ENCODE data around the gene UGT2B11.
"Not testable (repeated sequence)": the region's sequence is repeated elsewhere in the genome, so short reads cannot be mapped to it uniquely, and the experiment has no call there.

The UGT2B11 gene

DNA sequence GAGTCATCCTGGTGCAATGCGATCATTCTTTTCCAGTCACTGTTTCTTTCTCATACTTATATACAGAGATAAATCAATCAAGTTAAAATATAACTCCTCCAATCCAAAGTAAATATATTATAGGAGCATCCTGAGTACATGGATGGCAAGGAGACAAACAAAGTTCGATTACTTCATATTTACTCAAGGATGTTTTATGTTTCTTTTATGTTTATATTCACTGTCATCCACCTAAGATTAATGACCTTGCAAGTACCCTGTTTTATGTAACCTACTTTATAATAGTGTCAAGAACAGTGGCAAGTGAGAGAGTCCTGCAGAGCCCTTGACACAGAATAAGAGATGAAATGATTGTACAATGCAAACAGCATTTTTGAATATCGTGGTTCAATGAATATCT, at the start of gene UGT2B11:
TSS of gene UGT2B11 (minus strand) at position 33 of the 400 bp plus-strand sequence. CDS start at position 7, 26 bp downstream.
- H3K9ac ChIP-seq (ENCODE audit: low read length in 2 of 2) = no peak within 1 kb of the TSS

DNA sequence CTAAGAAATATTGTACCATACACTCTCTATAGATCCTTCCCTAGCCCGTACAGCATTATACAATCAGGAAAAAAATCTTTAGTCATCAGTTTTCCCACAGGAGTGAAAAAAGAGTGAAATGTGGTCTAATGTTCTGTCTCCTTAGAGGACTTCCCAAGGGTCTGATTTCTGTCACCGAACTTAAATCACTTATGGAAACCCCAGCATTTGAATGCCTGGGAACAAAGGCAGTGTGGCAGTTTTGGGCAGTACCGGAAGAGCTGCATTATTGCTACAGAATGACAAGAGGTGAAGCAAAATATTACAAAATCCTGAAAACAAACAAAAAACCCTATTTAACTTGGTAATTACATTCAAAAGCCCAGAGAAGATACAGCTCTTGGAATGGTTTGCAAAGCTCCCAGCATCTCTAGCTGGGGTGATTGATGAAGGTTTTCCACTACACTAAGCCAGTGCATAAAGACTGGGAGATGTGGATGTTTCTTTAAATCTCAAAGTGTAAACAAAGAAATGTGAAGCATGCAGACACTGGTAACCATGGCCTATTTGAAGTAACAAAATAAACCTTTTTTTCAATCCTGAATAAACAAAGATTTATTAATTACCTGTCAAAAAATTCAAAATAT, 38.7 kb upstream of the UGT2B11 start:
- H3K27me3 ChIP-seq (ENCODE audit: control insufficient read depth in 1 of 2, insufficient read depth in 2 of 2, low read length in 2 of 2); H3K27ac ChIP-seq (ENCODE audit: low read length); H3K4me1 ChIP-seq (ENCODE audit: control insufficient read depth, insufficient read depth, low read length); H3K36me3 ChIP-seq (ENCODE audit: control insufficient read depth in 2 of 2, insufficient read depth in 2 of 2, low read length in 2 of 2); H3K4me3 ChIP-seq (ENCODE audit: low read length in 2 of 2); H3K9me3 ChIP-seq (ENCODE audit: control insufficient read depth in 2 of 2, low read length in 2 of 2); H3K9ac ChIP-seq (ENCODE audit: low read length in 2 of 2): not testable (repeated sequence)

More for the DNA sequence above, at the start of gene UGT2B11:
- no peaks in the 10 kb centered on the region for H3K36me3 ChIP-seq (ENCODE audit: control insufficient read depth in 2 of 2, insufficient read depth in 2 of 2, low read length in 2 of 2)
- H3K9me3 ChIP-seq (ENCODE audit: control insufficient read depth in 2 of 2, low read length in 2 of 2) = no peaks in the 10 kb centered on the region
- H3K4me1 ChIP-seq (ENCODE audit: control insufficient read depth, insufficient read depth, low read length) = no peaks in the 10 kb centered on the region
- H3K4me3 ChIP-seq (ENCODE audit: low read length in 2 of 2) = no peak within 1 kb of the TSS
- H3K27me3 ChIP-seq (ENCODE audit: control insufficient read depth in 1 of 2, insufficient read depth in 2 of 2, low read length in 2 of 2) = no peaks in the 10 kb centered on the region
- H3K27ac ChIP-seq (ENCODE audit: low read length) = no peak within 1 kb of the TSS

DNA sequence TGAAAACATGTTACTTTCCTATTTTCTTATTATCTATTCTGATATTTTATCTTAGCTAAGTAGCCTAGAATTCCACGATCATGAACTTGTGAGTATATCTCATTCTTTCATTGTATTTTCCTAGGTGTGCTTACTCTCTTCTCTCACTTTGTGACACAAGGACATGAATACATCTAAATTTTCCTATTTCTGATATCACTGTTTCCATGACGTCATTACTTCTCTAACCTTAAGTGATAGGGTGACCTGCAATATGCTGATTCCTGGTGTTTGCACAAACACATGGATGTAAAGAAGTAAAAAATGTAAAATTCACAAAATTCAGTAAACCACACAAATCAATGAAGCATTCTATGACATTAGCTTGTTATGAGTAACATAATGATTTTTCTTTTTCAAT, 36.3 kb upstream of the UGT2B11 start:
- H3K9me3 ChIP-seq (ENCODE audit: control insufficient read depth in 2 of 2, low read length in 2 of 2); H3K27ac ChIP-seq (ENCODE audit: low read length); H3K36me3 ChIP-seq (ENCODE audit: control insufficient read depth in 2 of 2, insufficient read depth in 2 of 2, low read length in 2 of 2); H3K4me3 ChIP-seq (ENCODE audit: low read length in 2 of 2); H3K9ac ChIP-seq (ENCODE audit: low read length in 2 of 2); H3K4me1 ChIP-seq (ENCODE audit: control insufficient read depth, insufficient read depth, low read length); H3K27me3 ChIP-seq (ENCODE audit: control insufficient read depth in 1 of 2, insufficient read depth in 2 of 2, low read length in 2 of 2): not testable (repeated sequence)

DNA sequence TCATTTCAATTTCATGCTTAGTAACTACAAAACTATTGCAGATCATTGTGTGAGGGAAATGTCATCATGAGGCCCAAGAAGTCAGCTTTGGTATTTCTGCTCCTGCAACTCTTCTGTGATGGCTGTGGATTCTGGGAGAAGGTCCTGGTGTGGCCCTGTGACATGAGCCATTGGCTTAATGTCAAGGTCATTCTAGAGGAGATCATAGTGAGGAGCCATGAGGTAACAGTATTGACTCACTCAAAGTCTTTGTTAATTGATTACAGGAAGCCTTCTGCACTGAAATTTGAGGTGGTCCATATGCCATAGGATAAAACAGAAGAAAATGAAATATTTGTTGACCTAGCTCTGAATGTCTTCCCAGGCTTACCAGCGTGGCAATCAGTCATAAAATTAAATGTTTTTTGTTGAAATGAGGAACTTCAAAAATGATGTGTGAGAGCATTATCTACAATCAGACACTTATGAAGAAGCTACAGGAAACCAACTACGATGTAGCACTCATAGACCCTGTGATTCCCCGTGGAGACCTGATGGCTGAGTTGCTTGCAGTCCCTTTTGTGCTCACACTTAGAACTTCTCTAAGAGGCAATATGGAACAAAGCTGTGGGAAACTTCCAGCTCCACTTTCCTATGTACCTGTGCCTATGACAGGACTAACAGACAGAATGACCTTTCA, 28.2 kb upstream of the UGT2B11 start:
- not testable (repeated sequence) for H3K4me3 ChIP-seq (ENCODE audit: low read length in 2 of 2); H3K27ac ChIP-seq (ENCODE audit: low read length); H3K9ac ChIP-seq (ENCODE audit: low read length in 2 of 2); H3K36me3 ChIP-seq (ENCODE audit: control insufficient read depth in 2 of 2, insufficient read depth in 2 of 2, low read length in 2 of 2); H3K4me1 ChIP-seq (ENCODE audit: control insufficient read depth, insufficient read depth, low read length); H3K27me3 ChIP-seq (ENCODE audit: control insufficient read depth in 1 of 2, insufficient read depth in 2 of 2, low read length in 2 of 2); H3K9me3 ChIP-seq (ENCODE audit: control insufficient read depth in 2 of 2, low read length in 2 of 2)

DNA sequence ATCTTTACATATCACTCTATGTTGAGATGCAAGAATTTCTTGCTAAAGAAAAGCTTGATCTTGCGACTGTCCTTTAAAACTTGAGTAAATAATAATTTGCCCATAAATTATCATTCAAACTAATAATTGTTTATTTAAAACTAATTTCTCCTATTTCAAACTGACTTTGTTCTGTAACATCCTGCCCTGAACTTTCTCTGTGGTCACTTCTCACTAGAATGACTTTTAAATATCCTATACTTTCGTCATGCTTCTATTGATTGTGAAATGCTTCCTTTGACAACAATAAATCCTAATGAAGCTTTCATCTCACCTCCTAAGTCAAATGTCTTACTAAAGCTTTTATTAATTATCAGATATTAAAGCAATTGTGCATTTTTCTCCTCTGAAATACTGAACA, 27.2 kb upstream of the UGT2B11 start:
- H3K36me3 ChIP-seq (ENCODE audit: control insufficient read depth in 2 of 2, insufficient read depth in 2 of 2, low read length in 2 of 2); H3K27ac ChIP-seq (ENCODE audit: low read length); H3K9me3 ChIP-seq (ENCODE audit: control insufficient read depth in 2 of 2, low read length in 2 of 2); H3K27me3 ChIP-seq (ENCODE audit: control insufficient read depth in 1 of 2, insufficient read depth in 2 of 2, low read length in 2 of 2); H3K4me3 ChIP-seq (ENCODE audit: low read length in 2 of 2); H3K4me1 ChIP-seq (ENCODE audit: control insufficient read depth, insufficient read depth, low read length); H3K9ac ChIP-seq (ENCODE audit: low read length in 2 of 2): not testable (repeated sequence)

DNA sequence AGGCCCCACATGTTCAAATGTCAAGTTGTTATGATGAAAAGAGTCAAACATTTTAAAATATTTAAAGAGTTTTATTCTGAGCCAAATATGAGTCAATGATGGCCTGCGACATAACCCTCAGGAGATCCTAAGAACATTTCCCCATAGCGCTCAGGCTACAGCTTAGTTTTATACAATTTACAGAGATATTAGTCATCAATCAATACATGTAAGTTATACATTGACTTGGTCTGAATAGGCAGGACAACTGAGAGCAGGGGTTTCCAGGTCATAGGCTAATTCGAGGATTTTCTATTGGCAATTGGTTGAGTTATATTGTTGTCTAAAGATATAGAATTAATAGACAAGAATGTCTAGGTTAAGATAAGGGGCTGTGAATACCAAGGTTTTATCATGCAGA, 26.2 kb upstream of the UGT2B11 start:
- H3K4me3 ChIP-seq (ENCODE audit: low read length in 2 of 2); H3K9me3 ChIP-seq (ENCODE audit: control insufficient read depth in 2 of 2, low read length in 2 of 2); H3K9ac ChIP-seq (ENCODE audit: low read length in 2 of 2); H3K4me1 ChIP-seq (ENCODE audit: control insufficient read depth, insufficient read depth, low read length); H3K36me3 ChIP-seq (ENCODE audit: control insufficient read depth in 2 of 2, insufficient read depth in 2 of 2, low read length in 2 of 2); H3K27ac ChIP-seq (ENCODE audit: low read length); H3K27me3 ChIP-seq (ENCODE audit: control insufficient read depth in 1 of 2, insufficient read depth in 2 of 2, low read length in 2 of 2): not testable (repeated sequence)

DNA sequence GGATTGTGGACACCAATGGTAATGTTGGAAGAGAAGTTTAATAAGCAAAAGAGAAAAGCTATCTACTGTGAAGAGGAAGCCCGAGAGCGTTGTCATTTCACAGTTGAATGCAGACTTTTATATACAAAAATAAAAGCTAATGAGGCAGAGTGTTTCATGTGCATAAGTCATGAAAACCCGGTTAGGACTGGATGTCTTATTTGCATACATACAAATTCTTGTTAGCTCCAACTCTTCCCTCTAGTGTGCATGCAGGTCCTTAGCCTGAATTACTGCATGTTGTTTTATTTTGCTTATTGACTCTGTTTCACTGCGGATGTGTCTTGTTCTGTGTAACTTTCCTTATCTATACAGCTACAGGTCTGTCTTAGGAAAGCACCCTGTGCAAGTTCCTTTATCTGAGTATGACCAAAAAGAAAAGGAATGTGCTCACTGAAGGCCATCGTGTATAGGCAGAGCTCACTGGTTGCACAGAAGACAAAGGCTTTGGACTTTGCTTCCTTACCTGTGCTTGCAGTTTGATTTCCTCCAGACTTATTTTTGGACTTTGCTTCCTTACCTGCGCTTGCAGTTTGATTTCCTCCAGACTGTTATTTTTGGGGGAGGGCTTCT, 25.1 kb upstream of the UGT2B11 start:
- H3K9ac ChIP-seq (ENCODE audit: low read length in 2 of 2) = no peak overlapping the region
- H3K27ac ChIP-seq (ENCODE audit: low read length) = no peak overlapping the region
- no peaks in the 10 kb centered on the region for H3K27me3 ChIP-seq (ENCODE audit: control insufficient read depth in 1 of 2, insufficient read depth in 2 of 2, low read length in 2 of 2)
- H3K9me3 ChIP-seq (ENCODE audit: control insufficient read depth in 2 of 2, low read length in 2 of 2) = no peaks in the 10 kb centered on the region
- H3K4me3 ChIP-seq (ENCODE audit: low read length in 2 of 2) = no peak overlapping the region
- no peaks in the 10 kb centered on the region for H3K36me3 ChIP-seq (ENCODE audit: control insufficient read depth in 2 of 2, insufficient read depth in 2 of 2, low read length in 2 of 2)
- H3K4me1 ChIP-seq (ENCODE audit: control insufficient read depth, insufficient read depth, low read length) = no peaks in the 10 kb centered on the region

DNA sequence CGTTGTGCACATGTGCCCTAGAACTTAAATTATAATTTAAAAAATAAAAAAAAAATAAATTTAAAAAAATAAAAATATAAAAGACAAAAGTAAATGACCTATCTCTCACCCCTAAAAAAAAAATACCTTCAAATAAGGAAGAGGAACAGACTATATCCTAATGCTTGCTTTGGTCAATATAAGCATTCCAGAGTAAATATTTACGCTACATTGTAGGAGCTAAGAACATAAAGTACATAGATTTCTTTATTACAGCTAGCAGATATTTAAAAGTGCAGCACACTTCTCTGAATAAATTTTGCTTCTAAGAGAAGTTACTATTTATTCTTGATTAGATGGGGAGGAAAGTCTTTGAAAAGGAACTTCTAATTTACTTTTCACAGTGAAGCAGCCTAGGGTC, 24.5 kb upstream of the UGT2B11 start:
- Histone ChIP-seq H3K9me3 (ENCODE audit: control insufficient read depth in 2 of 2, low read length in 2 of 2) (no peaks in the 10 kb centered on the region), H3K4me1 (ENCODE audit: control insufficient read depth, insufficient read depth, low read length) (no peaks in the 10 kb centered on the region), H3K27ac (ENCODE audit: low read length) (no peak overlapping the region), H3K36me3 (ENCODE audit: control insufficient read depth in 2 of 2, insufficient read depth in 2 of 2, low read length in 2 of 2) (no peaks in the 10 kb centered on the region), H3K9ac (ENCODE audit: low read length in 2 of 2) (no peak overlapping the region), H3K4me3 (ENCODE audit: low read length in 2 of 2) (no peak overlapping the region), H3K27me3 (ENCODE audit: control insufficient read depth in 1 of 2, insufficient read depth in 2 of 2, low read length in 2 of 2) (no peaks in the 10 kb centered on the region)

DNA sequence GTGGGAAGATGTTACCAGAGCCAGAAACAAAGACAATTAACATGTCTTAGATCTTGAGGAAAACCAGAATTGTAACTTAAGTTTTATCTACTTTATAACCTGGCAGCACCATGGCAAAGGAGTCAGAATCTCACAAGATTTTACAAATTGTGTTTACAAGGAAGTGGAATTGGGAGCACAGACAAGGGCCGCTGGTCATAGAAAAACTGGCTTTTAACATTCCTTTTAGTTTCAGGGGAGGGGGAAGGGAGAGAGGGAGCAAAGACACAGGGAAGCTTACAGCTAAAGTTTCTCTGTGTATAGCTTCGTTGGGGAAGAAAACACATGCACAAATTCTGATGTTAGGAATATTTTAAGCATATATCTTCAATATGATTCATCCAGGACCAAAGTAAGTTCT, 10.3 kb upstream of the UGT2B11 start:
- Histone ChIP-seq H3K9me3 (ENCODE audit: control insufficient read depth in 2 of 2, low read length in 2 of 2) (no peaks in the 10 kb centered on the region), H3K27me3 (ENCODE audit: control insufficient read depth in 1 of 2, insufficient read depth in 2 of 2, low read length in 2 of 2) (no peaks in the 10 kb centered on the region), H3K36me3 (ENCODE audit: control insufficient read depth in 2 of 2, insufficient read depth in 2 of 2, low read length in 2 of 2) (no peaks in the 10 kb centered on the region), H3K4me1 (ENCODE audit: control insufficient read depth, insufficient read depth, low read length) (no peaks in the 10 kb centered on the region), H3K9ac (ENCODE audit: low read length in 2 of 2) (no peak overlapping the region), H3K27ac (ENCODE audit: low read length) (no peak overlapping the region), H3K4me3 (ENCODE audit: low read length in 2 of 2) (no peak overlapping the region)

DNA sequence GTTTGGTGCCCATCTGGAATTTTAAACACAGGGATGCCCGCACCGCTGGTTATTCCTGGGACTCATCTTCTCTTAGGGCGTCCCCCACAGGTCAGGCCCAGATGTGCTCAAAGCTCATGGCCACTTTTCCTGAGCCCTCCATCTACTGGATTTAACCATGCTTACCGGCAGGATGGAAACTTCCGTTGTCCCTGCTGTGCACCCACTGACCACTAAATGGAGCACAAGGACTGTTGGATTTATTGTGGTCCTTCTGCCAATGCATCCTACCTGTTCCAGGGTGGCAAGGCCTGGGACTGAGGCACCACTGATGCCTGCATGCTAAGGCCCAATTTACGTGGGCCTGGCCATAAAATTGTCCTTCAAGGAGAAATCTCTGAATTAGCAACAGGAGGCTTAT, 8.7 kb upstream of the UGT2B11 start:
- H3K4me3 ChIP-seq (ENCODE audit: low read length in 2 of 2); H3K4me1 ChIP-seq (ENCODE audit: control insufficient read depth, insufficient read depth, low read length); H3K27me3 ChIP-seq (ENCODE audit: control insufficient read depth in 1 of 2, insufficient read depth in 2 of 2, low read length in 2 of 2): not testable (repeated sequence)

DNA sequence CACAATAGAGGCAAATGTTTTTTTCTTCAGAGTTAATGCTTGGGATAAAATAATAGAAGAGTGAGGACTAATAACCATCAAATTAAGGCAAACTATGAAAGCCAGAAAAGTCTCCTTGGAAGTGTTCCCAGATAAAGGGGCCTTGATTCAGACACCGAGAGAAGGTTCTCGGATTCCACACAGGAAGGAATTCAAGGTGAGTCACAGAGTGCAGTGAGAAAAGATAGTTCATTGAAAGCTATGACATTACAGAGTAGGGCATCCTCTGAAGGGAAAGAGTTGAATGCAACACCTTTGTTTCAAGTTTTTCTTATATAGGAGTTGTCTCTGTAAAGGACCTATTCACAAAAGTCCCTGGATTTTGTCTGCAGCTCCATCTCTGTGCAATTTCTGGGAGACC, 3.9 kb upstream of the UGT2B11 start:
- not testable (repeated sequence) for H3K4me1 ChIP-seq (ENCODE audit: control insufficient read depth, insufficient read depth, low read length); H3K27ac ChIP-seq (ENCODE audit: low read length); H3K36me3 ChIP-seq (ENCODE audit: control insufficient read depth in 2 of 2, insufficient read depth in 2 of 2, low read length in 2 of 2); H3K4me3 ChIP-seq (ENCODE audit: low read length in 2 of 2); H3K9me3 ChIP-seq (ENCODE audit: control insufficient read depth in 2 of 2, low read length in 2 of 2); H3K9ac ChIP-seq (ENCODE audit: low read length in 2 of 2); H3K27me3 ChIP-seq (ENCODE audit: control insufficient read depth in 1 of 2, insufficient read depth in 2 of 2, low read length in 2 of 2)

More for the DNA sequence above, 8.7 kb upstream of the UGT2B11 start:
- H3K9ac ChIP-seq (ENCODE audit: low read length in 2 of 2); H3K27ac ChIP-seq (ENCODE audit: low read length); H3K9me3 ChIP-seq (ENCODE audit: control insufficient read depth in 2 of 2, low read length in 2 of 2); H3K36me3 ChIP-seq (ENCODE audit: control insufficient read depth in 2 of 2, insufficient read depth in 2 of 2, low read length in 2 of 2): not testable (repeated sequence)

Measured in stomach smooth muscle (tissue), 2 donors.